AG09309 (cell line): Measurements from ENCODE around the gene BLOC1S2.

ENCODE experiments used
- DNase-seq: peaks from one replicate; pipeline ENCODE4 v3.0.0-alpha.2; 2010; ENCODE audit warnings: low read depth
- H3K4me3 ChIP-seq: 2 replicates; pipeline ENCODE4 v1.5.1; 2011; ENCODE audit warnings: mild to moderate bottlenecking, low read depth, low read length, moderate library complexity; ENCODE audit not compliant: control insufficient read depth
- CTCF ChIP-seq: IDR thresholded peaks from 2 replicates; pipeline ENCODE4 v1.5.1; 2011; ENCODE audit warnings: mild to moderate bottlenecking, low read depth, low read length, inconsistent platforms; ENCODE audit not compliant: insufficient read depth, control insufficient read depth; ENCODE audit errors: missing control alignments

The BLOC1S2 gene

DNA sequence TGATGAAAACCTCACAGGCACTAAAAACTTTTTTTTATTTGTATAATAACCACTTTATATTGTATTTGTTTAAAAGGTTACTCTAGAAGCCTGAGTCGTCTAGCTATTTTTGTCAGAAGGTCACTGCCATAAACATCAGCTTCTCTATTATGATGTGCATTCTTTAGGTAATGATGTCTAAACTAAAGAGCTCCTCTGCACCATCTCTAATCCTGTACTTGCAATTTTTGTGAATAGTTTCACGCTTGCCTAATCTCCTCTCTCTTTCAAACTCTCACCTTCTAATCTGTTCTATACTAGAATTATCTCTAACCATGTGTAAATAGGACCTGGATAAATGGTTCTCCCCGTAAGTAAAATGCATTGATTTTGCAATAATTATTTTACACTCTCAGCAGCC is 46.6 kb downstream of the BLOC1S2 start:
- DNase-seq: no peak
- H3K4me3 ChIP-seq: no peak overlapping the region
- TF ChIP-seq CTCF: no peak

GRCh38 chr10:100238429-100238828 is 48.1 kb downstream of the BLOC1S2 start:
- no peak for DNase-seq
- TF ChIP-seq CTCF: no peak
- no peak overlapping the region for H3K4me3 ChIP-seq

GRCh38 chr10:100232101-100232500 is 54.4 kb downstream of the BLOC1S2 start:
- no peak overlapping the region for H3K4me3 ChIP-seq
- no peak for TF ChIP-seq CTCF
- DNase-seq: no peak

- H3K4me3 ChIP-seq: peak overlapping the region; percentile 74
- TF ChIP-seq CTCF: no peak
- no peak for DNase-seq
These were observed 56.6 kb downstream of the BLOC1S2 start for GRCh38 chr10:100229819-100230422.

- H3K4me3 ChIP-seq: no peak overlapping the region
- no peak for TF ChIP-seq CTCF
- DNase-seq: no peak
These were observed 62.6 kb downstream of the BLOC1S2 start for GRCh38 chr10:100223879-100224278.
